IPS-20b (cell line): ENCODE data around the gene FNDC7.
"Not testable (repeated sequence)": the region's sequence is repeated elsewhere in the genome, so short reads cannot be mapped to it uniquely, and the experiment has no call there.

Experiments
- H3K27ac ChIP-seq: one replicate; pipeline ENCODE4 v1.5.1; 2013; ENCODE audit warnings: low read length
- H3K27me3 ChIP-seq: 2 replicates; pipeline ENCODE4 v1.6.1; 2013; ENCODE audit warnings: mild to moderate bottlenecking, low read length, inconsistent platforms; ENCODE audit not compliant: insufficient read depth
- H3K36me3 ChIP-seq: 2 replicates; pipeline ENCODE4 v1.6.1; 2013; ENCODE audit warnings: low read depth, mild to moderate bottlenecking, inconsistent platforms, low read length, moderate library complexity; ENCODE audit not compliant: insufficient read depth
- H3K4me1 ChIP-seq: 2 replicates; pipeline ENCODE4 v1.6.1; 2013; ENCODE audit warnings: mild to moderate bottlenecking, control low read depth, inconsistent platforms, low read length, moderate library complexity; ENCODE audit not compliant: insufficient read depth
- H3K4me3 ChIP-seq: 2 replicates; pipeline ENCODE4 v1.5.1; 2013; ENCODE audit warnings: mild to moderate bottlenecking, low read length, inconsistent platforms
- H3K9ac ChIP-seq: 2 replicates; pipeline ENCODE4 v1.6.1; 2013; ENCODE audit warnings: low read depth, mild to moderate bottlenecking, inconsistent platforms, low read length, moderate library complexity
- H3K9me3 ChIP-seq: 2 replicates; pipeline ENCODE4 v1.6.1; 2013; ENCODE audit warnings: mild to moderate bottlenecking, low read depth, low read length, inconsistent platforms; ENCODE audit not compliant: insufficient read depth

FNDC7 gene, protein sequence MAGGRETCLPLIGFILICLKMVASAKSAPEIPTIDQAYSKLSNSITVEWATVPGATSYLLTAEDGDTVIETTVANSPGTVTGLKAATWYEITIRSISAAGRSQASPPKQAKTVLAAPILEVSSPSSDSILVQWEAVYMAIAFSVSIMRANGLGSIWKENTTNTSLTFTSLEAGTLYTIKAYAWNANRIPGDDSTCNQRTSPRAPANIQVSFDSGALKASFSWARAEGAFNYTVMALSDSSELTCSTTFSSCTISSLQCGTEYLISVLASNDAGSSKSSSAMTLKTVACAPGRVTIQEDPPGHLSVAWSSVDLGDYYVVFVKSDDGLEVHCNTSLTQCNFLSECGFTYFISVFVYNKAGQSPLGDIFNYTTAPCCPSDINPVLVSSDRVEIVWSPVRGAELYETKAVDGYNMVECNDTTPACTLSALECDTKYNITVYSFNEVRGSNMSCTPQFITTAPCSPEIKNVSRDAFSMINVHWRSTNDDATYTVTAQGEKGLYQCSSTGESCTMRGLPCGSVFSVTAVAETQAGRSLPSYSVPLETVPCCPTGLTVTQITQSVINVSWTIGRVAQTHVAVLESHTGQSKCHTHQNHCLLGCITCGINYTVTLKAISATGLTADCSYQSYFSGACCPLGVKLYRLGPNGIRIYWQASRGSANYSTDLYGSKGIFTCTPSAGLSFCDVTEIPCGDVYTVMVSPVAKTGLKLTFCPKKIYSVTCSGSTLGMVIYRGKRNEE

DNA sequence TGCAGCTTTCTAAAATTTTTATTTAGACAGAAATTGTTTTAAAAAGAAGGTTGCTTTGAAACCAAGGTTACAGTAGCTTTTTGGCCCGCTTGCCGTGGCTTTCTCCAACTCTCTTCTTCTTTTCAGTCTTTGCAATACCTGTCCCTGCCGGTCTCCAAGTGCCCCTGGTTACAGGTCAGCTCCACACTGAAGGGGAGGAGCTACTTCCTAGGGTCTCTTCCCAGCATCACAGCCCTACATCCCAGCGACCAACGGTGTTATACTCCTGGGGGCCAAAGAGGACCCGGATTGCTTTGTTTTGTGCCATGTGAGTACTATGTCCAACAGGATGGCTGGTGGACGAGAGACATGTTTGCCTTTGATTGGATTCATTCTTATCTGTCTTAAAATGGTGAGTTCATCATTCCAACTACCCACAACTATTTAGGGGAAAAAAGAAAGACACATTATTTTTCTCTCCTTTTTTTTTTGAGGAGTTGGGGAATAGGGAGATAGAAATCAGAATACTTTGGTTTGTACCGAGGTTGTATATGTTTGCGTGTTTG lies at the start of gene FNDC7:
FNDC7 (plus strand) TSS at position 303 of the 545 bp plus-strand sequence; CDS start at position 329, 26 bp downstream.
- H3K36me3 ChIP-seq: no peaks in the 10 kb centered on the region
- H3K27ac ChIP-seq: no peak within 1 kb of the TSS
- no peak within 1 kb of the TSS for H3K9ac ChIP-seq
- H3K9me3 ChIP-seq: no peaks in the 10 kb centered on the region
- peak within 1 kb of the TSS; percentile 28; the same call in 1 of the 2 replicates for H3K4me3 ChIP-seq
- peaks cover 3% of the 10 kb centered on the region; the same call in 1 of the 2 replicates for H3K4me1 ChIP-seq
- H3K27me3 ChIP-seq: no peaks in the 10 kb centered on the region

DNA sequence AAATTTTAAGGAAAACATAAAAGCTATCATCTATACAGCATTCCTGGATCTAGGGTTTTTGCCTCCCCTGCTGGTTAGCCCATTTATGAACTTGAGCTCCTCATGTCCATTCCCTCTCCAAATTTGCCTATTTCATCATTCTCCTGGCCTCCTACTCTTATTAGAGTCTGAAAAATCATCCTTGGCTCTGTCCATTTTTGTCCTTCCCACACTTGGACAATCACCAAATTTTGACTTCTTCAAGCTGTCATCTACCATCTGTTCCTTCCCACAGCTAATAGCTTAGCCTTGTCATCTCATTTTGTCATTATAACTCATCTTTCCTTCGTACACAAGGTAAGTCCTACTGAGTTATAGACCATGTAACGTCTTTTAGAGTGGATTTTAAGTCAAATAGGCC lies 49.6 kb upstream of the FNDC7 start:
- Histone ChIP-seq H3K4me3 (no peak overlapping the region), H3K4me1 (no peaks in the 10 kb centered on the region), H3K36me3 (no peaks in the 10 kb centered on the region), H3K27ac (no peak overlapping the region), H3K9me3 (no peaks in the 10 kb centered on the region), H3K27me3 (peaks cover 34% of the 10 kb centered on the region), H3K9ac (no peak overlapping the region)

DNA sequence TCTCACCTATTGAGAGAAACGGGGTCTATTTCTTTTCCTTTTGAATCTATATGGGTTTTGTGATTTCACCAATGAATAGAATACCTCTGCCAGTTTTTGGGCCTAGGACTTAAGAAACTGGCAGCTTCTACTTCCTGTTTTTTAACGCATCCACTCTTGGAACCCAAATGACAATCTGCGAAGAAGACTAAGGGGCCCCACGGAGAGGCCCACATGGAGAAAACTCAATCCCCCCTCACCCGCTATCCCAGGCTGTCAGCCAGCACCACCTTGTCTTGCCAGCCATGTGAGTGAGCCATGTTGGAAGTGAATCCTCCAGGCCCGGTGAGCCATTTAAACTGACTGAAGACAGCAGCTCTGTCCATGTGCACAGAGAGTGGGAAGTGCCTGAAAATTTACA lies 48.2 kb upstream of the FNDC7 start:
- no peaks in the 10 kb centered on the region for H3K9me3 ChIP-seq

DNA sequence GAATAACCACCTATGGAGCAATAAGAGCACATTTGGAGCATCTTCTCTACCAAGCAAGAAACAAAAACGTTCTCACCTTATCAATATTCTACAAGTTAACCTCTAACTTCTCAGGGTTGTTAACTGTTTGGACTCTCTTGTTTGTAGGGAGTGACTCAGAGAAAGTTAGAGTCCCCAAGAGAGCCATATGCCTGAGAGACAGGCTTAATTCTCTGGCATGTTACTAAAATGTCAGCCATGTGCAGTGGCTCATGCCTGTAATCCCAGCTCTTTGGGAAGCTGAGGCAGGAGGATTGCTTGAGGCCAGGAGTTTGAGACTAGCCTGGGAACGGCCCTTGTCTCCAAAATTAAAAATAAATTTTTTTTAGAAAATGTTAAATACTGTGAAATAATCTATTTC lies 47.6 kb upstream of the FNDC7 start:
- H3K27me3 ChIP-seq: peaks cover 27% of the 10 kb centered on the region
- H3K36me3 ChIP-seq: no peaks in the 10 kb centered on the region
- H3K4me3 ChIP-seq: no peak overlapping the region
- H3K9ac ChIP-seq: no peak overlapping the region
- no peaks in the 10 kb centered on the region for H3K9me3 ChIP-seq
- no peak overlapping the region for H3K27ac ChIP-seq
- H3K4me1 ChIP-seq: no peaks in the 10 kb centered on the region

More for the DNA sequence above, 48.2 kb upstream of the FNDC7 start:
- Histone ChIP-seq H3K27ac (no peak overlapping the region), H3K4me1 (no peaks in the 10 kb centered on the region), H3K9ac (no peak overlapping the region), H3K36me3 (no peaks in the 10 kb centered on the region), H3K27me3 (peaks cover 33% of the 10 kb centered on the region), H3K4me3 (no peak overlapping the region)

DNA sequence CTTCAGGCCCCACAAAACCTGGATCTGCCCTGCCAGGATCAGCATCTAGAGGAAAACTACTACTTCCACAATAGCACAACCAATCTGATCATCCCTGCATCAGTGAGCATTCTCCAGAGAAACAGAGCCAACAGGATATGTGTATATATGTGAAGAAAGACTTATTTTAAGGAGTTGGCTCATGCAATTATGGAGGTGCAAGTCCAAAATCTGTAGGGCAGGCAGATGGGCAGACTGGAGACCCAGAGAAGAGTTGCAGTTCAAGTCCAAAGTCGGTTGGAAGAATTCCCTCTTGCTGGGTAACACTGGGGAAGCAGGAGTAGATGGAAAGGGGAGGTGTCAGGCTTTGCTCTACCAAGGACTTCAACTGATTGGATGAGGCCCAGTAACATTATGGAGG lies 46.9 kb upstream of the FNDC7 start:
- H3K4me3 ChIP-seq: no peak overlapping the region
- peaks cover 23% of the 10 kb centered on the region for H3K27me3 ChIP-seq
- no peaks in the 10 kb centered on the region for H3K9me3 ChIP-seq
- no peak overlapping the region for H3K9ac ChIP-seq
- H3K36me3 ChIP-seq: no peaks in the 10 kb centered on the region
- H3K4me1 ChIP-seq: no peaks in the 10 kb centered on the region
- no peak overlapping the region for H3K27ac ChIP-seq

DNA sequence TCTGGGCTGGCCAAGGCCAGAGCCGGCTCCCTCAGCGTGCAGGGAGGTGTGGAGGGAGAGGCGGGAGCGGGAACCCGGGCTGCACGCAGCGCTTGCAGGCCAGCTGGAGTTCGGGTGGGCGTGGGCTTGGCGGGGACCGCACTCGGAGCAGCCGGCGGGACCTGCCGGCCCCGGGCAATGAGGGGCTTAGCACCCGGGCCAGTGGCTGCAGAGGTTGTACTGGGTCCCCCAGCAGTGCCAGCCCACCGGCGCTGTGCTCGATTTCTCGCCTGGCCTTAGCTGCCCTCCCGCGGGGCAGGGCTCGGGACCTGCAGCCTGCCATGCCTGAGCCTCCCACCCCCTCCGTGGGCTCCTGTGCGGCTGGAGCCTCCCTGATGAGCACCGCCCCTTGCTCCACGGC lies 45.3 kb upstream of the FNDC7 start:
- not testable (repeated sequence) for H3K9ac ChIP-seq, H3K27ac ChIP-seq, H3K27me3 ChIP-seq, H3K36me3 ChIP-seq, H3K4me3 ChIP-seq, H3K4me1 ChIP-seq, H3K9me3 ChIP-seq

DNA sequence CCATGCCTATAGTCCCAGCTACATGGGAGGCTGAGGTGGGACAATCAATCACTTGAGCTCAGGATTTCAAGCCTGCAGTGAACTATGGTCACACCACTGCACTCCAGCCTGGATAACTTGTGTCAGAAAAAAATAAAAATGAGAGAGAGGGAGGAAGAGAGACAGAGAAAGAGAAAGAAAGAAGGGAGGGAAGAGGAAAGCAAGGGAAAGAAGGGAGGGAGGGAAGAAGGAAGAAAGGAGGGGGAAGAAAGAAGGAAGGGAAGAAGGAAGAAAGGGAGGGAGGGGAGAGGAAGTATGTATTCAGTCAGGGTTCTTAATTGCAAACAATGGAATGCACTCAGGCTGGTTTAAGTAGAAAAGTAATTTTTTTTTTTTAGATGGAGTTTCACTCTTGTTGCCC lies 43.9 kb upstream of the FNDC7 start:
- H3K27ac ChIP-seq: no peak overlapping the region
- H3K36me3 ChIP-seq: no peaks in the 10 kb centered on the region
- no peaks in the 10 kb centered on the region for H3K4me1 ChIP-seq
- no peak overlapping the region for H3K4me3 ChIP-seq
- no peaks in the 10 kb centered on the region for H3K27me3 ChIP-seq
- no peak overlapping the region for H3K9ac ChIP-seq
- H3K9me3 ChIP-seq: no peaks in the 10 kb centered on the region

DNA sequence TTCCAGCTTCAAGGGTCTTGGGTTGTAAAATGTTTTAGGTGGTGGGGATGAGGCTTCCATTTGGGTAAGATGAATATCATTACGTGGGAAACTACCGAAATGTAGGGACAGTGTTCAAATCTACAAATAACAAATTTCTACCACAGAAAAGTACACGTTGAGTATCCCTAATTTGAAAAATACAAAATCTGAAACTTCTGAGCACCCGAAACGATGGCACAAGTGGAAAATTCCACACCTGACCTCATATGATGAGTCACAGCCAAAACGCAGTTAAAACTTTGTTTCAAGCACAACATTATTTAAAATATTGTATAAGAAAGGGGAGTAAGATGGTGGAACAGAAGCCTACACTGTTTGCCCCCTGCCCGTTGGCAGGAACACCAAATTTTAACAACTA lies 43.0 kb upstream of the FNDC7 start:
- Histone ChIP-seq H3K27me3 (no peaks in the 10 kb centered on the region), H3K9ac (no peak overlapping the region), H3K27ac (no peak overlapping the region), H3K9me3 (no peaks in the 10 kb centered on the region), H3K4me3 (no peak overlapping the region), H3K36me3 (no peaks in the 10 kb centered on the region), H3K4me1 (no peaks in the 10 kb centered on the region)

DNA sequence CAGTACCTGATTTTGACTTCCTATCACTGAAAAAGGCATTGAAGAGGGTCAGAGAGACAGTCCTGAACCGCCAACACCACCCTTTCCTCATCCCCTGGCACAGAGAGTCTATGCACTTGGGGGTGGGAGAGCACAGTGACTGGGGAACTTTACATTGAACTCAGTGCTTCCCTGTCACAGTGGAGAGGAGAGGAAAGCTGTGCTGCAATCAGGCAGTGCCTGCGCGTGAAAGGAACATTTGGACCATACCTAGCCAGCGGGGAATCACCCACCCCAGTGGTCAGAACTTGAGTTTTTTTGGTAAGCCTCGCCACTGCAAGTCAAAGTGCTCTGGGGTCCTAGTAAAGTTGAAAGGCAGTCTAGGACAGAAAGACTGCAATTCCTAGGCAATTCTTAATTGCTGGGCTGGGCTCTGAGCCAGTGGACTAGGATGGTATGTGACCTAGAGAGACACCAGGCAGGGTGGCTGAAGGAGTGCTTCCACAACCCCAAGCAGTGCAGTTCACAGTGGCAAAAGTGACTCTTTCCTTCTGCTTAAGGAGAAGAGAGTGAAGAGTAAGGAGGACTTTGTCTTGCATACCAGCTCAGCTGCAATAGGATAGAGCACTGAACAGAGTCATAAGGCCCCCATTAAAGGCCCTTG lies 42.5 kb upstream of the FNDC7 start:
- no peaks in the 10 kb centered on the region for H3K9me3 ChIP-seq
- no peaks in the 10 kb centered on the region for H3K36me3 ChIP-seq
- no peak overlapping the region for H3K9ac ChIP-seq
- H3K4me1 ChIP-seq: no peaks in the 10 kb centered on the region
- no peaks in the 10 kb centered on the region for H3K27me3 ChIP-seq
- no peak overlapping the region for H3K4me3 ChIP-seq
- H3K27ac ChIP-seq: no peak overlapping the region

DNA sequence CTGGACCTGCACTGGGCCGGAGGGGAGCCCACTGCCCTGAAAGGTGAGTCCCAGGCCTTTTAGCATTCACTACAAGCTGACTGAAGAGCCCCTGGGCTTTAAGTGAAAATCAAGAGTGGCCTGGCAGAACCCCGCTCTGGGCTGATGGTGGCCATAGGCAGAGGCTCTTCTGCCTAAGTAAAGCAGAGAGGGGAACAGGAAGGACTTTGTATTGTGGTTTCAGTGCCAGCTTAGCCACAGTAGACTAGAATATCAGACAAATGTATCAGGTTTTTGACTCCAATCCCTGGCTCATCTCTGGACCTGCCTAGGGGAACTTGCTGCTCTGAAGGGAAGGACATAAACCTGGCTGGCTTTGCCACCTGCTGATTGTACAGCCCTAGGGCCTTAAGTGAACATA lies 41.6 kb upstream of the FNDC7 start:
- H3K4me1 ChIP-seq: no peaks in the 10 kb centered on the region
- H3K4me3 ChIP-seq: no peak overlapping the region
- no peaks in the 10 kb centered on the region for H3K36me3 ChIP-seq
- no peaks in the 10 kb centered on the region for H3K9me3 ChIP-seq
- no peak overlapping the region for H3K27ac ChIP-seq
- no peak overlapping the region for H3K9ac ChIP-seq
- H3K27me3 ChIP-seq: no peaks in the 10 kb centered on the region

DNA sequence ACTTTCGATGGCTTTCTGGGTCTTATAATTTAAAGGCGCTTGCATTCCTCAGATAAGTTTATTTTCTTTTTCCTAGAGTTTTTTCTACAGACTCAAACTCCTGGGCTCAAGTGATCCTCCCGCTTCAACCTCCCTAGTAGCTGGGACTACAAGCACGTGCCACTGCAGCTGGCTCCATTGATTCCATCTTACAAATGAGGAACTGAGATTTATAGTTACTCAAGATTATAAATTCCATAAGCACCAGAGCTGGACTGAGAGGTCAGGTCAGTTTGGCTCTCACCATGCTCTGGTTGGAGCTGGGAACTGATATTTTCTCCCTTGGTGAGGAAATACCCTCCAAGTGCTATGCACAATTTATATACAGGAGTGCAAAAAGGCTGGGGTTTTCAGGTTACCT lies 34.0 kb upstream of the FNDC7 start:
- Histone ChIP-seq H3K9ac (no peak overlapping the region), H3K4me1 (no peaks in the 10 kb centered on the region; the same call in 1 of the 2 replicates), H3K27me3 (no peaks in the 10 kb centered on the region), H3K9me3 (no peaks in the 10 kb centered on the region), H3K36me3 (no peaks in the 10 kb centered on the region), H3K27ac (no peak overlapping the region), H3K4me3 (no peak overlapping the region)
